Activated naive CD8-positive, alpha-beta T cell treated with anti-CD3 and anti-CD28 coated beads, Interleukin-2, amount 50 U/mL, for 24 hours (primary cell): ENCODE results near the gene HERC2.
"Not testable (repeated sequence)": the region's sequence is repeated elsewhere in the genome, so short reads cannot be mapped to it uniquely, and the experiment has no call there.

Source experiments
- ATAC-seq: fragments of 150-1000 bp; cut with Tn5 transposase; one replicate; pipeline ENCODE4 v1.10.0; 2021
- DNase-seq: peaks from one replicate; pipeline ENCODE4 v3.0.0; 2021
- H3K27ac Mint-ChIP-seq: one replicate; pipeline ENCODE4 v1.8.0; 2021; ENCODE audit warnings: mild to moderate bottlenecking, mixed read lengths
- H3K27me3 Mint-ChIP-seq: one replicate; pipeline ENCODE4 v1.8.0; 2021; ENCODE audit warnings: mixed read lengths
- H3K36me3 Mint-ChIP-seq: one replicate; pipeline ENCODE4 v1.8.0; 2021; ENCODE audit warnings: low read depth, mixed read lengths
- H3K4me1 Mint-ChIP-seq: one replicate; pipeline ENCODE4 v1.8.0; 2021; ENCODE audit warnings: mixed read lengths
- H3K4me3 Mint-ChIP-seq: one replicate; pipeline ENCODE4 v1.8.0; 2021; ENCODE audit warnings: mild to moderate bottlenecking, moderate library complexity, mixed read lengths
- H3K9me3 Mint-ChIP-seq: one replicate; pipeline ENCODE4 v1.8.0; 2021; ENCODE audit warnings: mixed read lengths

HERC2 gene

DNA sequence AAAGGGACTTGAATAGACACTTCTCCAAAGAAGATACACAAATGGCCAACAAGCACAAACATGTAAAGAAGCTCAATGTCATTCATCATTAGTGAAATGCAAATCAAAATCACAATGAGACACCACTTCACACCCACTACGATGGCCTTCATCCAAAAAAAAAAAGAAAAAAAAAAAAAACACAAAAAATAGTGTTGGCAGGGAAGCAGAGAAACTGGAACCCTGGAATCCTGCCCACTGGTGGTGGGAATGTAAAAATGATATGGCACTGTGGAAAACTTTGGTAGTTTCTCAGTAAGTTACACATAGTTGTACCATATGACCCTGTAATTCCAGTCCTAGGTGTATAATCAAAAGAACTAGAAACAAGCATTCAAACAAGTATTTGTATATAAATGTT lies 94.7 kb downstream of the HERC2 start:
- not testable (repeated sequence) for H3K4me1 Mint-ChIP-seq, DNase-seq, H3K27me3 Mint-ChIP-seq, ATAC-seq, H3K4me3 Mint-ChIP-seq, H3K27ac Mint-ChIP-seq, H3K9me3 Mint-ChIP-seq
- peaks cover 37% of the 10 kb centered on the region for H3K36me3 Mint-ChIP-seq

GRCh38 chr15:28222612-28223011 lies 99.4 kb downstream of the HERC2 start:
- H3K27me3 Mint-ChIP-seq, H3K9me3 Mint-ChIP-seq, ATAC-seq, DNase-seq, H3K4me1 Mint-ChIP-seq, H3K4me3 Mint-ChIP-seq, H3K27ac Mint-ChIP-seq: not testable (repeated sequence)
- peaks cover 35% of the 10 kb centered on the region for H3K36me3 Mint-ChIP-seq

DNA sequence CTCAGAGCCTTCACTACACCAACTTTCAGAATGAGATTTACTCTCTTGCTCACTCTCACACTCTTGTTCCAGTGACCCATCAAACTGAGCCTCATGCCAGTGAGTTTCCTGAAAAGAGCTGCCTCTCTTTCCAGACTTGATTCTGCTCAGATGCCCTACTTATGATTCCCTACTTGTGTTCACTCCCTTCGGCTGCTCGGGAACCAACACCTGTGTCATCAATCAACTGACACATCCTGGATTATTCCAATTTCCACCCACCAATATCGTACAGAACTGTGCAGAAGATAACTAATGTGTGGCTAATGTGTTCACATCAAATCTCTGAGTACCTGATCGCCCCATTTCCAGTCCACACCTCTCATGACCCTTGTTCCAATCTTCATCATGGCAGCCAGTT lies 100.3 kb downstream of the HERC2 start:
- not testable (repeated sequence) for ATAC-seq, H3K27ac Mint-ChIP-seq, H3K4me3 Mint-ChIP-seq, H3K4me1 Mint-ChIP-seq, DNase-seq, H3K27me3 Mint-ChIP-seq, H3K9me3 Mint-ChIP-seq
- peaks cover 31% of the 10 kb centered on the region for H3K36me3 Mint-ChIP-seq

GRCh38 chr15:28219116-28219515 lies 102.9 kb downstream of the HERC2 start:
- Mint-ChIP-seq H3K27ac (no peak overlapping the region), H3K27me3 (no peaks in the 10 kb centered on the region), H3K4me1 (no peaks in the 10 kb centered on the region), H3K9me3 (no peaks in the 10 kb centered on the region), H3K36me3 (peaks cover 14% of the 10 kb centered on the region), H3K4me3 (no peak overlapping the region)
- ATAC-seq = no peak
- DNase-seq = no peak

GRCh38 chr15:28216946-28217546 lies 104.9 kb downstream of the HERC2 start:
- H3K27me3 Mint-ChIP-seq, H3K9me3 Mint-ChIP-seq, H3K27ac Mint-ChIP-seq, DNase-seq, H3K4me3 Mint-ChIP-seq, H3K4me1 Mint-ChIP-seq, ATAC-seq: not testable (repeated sequence)
- peaks cover 17% of the 10 kb centered on the region for H3K36me3 Mint-ChIP-seq

DNA sequence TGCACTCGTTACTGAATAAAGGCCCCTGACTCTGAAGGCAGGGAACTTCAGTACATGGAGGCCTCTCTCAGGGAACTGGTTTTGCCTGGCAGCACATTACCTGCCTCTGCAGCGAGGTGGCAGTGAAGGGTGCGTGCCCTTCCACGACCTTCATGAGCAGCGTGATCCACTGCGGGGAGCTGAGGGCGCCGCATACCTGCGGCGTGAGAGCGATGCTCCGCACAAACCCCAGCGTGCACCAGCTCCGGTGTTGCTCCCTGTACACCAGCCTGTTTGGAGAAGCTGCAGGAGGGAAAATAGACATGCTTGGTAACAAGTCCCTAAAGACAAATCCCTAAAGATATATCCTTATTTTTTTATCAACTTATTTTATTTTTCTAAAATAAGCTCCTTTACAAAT lies 106.5 kb downstream of the HERC2 start:
- H3K36me3 Mint-ChIP-seq = peaks cover 13% of the 10 kb centered on the region
- not testable (repeated sequence) for DNase-seq, H3K4me1 Mint-ChIP-seq, ATAC-seq, H3K9me3 Mint-ChIP-seq, H3K4me3 Mint-ChIP-seq, H3K27ac Mint-ChIP-seq, H3K27me3 Mint-ChIP-seq

GRCh38 chr15:28214006-28214790 lies 107.8 kb downstream of the HERC2 start:
- H3K4me1 Mint-ChIP-seq, H3K9me3 Mint-ChIP-seq, ATAC-seq, H3K27me3 Mint-ChIP-seq, H3K4me3 Mint-ChIP-seq, DNase-seq, H3K27ac Mint-ChIP-seq: not testable (repeated sequence)
- peaks cover 12% of the 10 kb centered on the region for H3K36me3 Mint-ChIP-seq

GRCh38 chr15:28213393-28213792 lies 108.6 kb downstream of the HERC2 start:
- not testable (repeated sequence) for H3K9me3 Mint-ChIP-seq

GRCh38 chr15:28208583-28208982 lies 113.4 kb downstream of the HERC2 start:
- H3K4me3 Mint-ChIP-seq = no peak overlapping the region
- DNase-seq (no peak), ATAC-seq (no peak)
- H3K27me3 Mint-ChIP-seq = no peaks in the 10 kb centered on the region
- H3K4me1 Mint-ChIP-seq = no peaks in the 10 kb centered on the region
- H3K36me3 Mint-ChIP-seq = peaks cover 6% of the 10 kb centered on the region
- H3K27ac Mint-ChIP-seq = no peak overlapping the region
- H3K9me3 Mint-ChIP-seq = no peaks in the 10 kb centered on the region

More at GRCh38 chr15:28213393-28213792, 108.6 kb downstream of the HERC2 start:
- H3K27me3 Mint-ChIP-seq, H3K4me3 Mint-ChIP-seq, H3K36me3 Mint-ChIP-seq, H3K4me1 Mint-ChIP-seq, H3K27ac Mint-ChIP-seq, ATAC-seq, DNase-seq: not testable (repeated sequence)

- H3K4me3 Mint-ChIP-seq, H3K27me3 Mint-ChIP-seq, H3K9me3 Mint-ChIP-seq, H3K27ac Mint-ChIP-seq, DNase-seq, H3K4me1 Mint-ChIP-seq: not testable (repeated sequence)
- peaks cover 11% of the 10 kb centered on the region for H3K36me3 Mint-ChIP-seq
- peak; percentile 43 for ATAC-seq
These were observed 116.3 kb downstream of the HERC2 start for GRCh38 chr15:28205640-28206039.

DNA sequence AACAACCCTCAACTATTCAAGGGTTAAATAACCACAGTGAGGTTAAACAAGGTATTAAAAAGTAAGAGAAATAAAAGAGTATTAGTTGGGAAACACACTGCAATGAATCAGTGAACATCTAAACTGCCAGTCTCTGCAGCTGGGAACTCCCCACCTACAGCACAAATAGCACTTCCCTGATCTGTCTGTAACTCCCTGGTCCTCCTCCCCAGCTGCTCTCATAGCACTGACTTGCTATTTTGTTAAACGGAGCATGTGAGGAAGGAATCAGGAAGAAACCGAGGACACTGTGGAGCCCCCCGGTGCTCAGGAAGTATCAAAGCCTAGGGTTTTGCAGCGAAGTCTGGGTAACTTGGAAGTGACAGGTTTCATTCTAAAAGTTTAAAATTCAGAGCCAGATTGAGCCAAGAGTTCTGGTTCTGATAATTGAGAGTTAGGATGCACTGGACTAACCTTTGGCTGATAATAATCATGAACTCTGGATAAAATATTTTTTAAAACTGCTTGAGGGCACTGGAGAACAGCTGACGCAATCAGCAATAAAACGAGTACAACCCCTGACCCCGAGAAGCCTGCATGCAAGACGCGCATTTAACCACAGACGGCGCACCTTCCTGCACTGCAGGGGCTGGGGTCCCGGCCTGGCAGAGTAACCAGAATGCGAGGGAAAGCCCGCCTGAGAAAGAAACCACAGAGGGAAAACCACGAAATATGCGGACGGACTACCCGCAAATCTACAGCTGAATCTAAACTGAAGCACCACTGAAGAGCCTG lies 118.7 kb downstream of the HERC2 start:
- H3K9me3 Mint-ChIP-seq, H3K4me3 Mint-ChIP-seq, H3K27ac Mint-ChIP-seq, DNase-seq, H3K4me1 Mint-ChIP-seq, ATAC-seq, H3K27me3 Mint-ChIP-seq: not testable (repeated sequence)
- peaks cover 14% of the 10 kb centered on the region for H3K36me3 Mint-ChIP-seq

DNA sequence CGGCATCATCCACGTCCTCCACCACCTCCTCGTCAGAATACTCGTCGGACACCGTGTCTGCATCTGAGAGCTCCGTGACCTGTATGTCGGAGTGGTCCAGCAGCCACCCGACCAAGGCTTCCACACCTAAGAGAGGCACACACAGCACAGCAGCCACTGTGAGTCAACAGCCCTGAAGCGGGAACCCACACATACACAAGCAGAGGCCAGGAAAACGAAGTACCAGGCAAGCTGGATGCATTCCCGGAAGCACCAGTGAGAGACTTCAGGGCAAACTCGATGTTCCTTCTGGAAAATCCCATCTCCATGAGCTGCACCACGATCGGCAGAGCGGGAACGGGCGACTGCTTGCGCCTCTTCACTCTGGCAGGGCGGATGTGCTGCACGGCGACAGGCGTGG lies 119.9 kb downstream of the HERC2 start:
- H3K9me3 Mint-ChIP-seq, ATAC-seq, H3K27ac Mint-ChIP-seq, DNase-seq, H3K4me3 Mint-ChIP-seq, H3K27me3 Mint-ChIP-seq, H3K4me1 Mint-ChIP-seq: not testable (repeated sequence)
- peaks cover 17% of the 10 kb centered on the region for H3K36me3 Mint-ChIP-seq

DNA sequence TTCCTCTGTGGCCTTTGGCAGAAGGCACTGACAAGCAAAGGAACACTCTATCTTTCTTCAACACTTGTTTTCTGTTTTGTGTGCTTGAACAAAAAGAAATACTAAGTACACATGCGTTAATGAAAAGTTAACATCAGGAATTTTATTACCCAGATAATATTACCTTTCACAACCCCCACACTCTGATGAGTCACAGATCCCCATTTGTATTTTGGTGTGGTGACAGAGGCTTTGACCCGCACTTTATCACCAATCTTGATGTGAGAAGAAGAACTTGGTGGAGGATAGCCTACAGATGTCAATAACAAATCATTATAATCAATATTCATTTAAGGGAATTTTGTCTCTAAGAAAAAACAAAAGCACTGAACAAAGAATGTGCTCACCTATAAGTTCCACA lies 123.8 kb downstream of the HERC2 start:
- not testable (repeated sequence) for H3K27me3 Mint-ChIP-seq, DNase-seq, H3K4me1 Mint-ChIP-seq, ATAC-seq, H3K9me3 Mint-ChIP-seq, H3K4me3 Mint-ChIP-seq, H3K27ac Mint-ChIP-seq
- peaks cover 27% of the 10 kb centered on the region for H3K36me3 Mint-ChIP-seq

- not testable (repeated sequence) for H3K9me3 Mint-ChIP-seq, H3K27ac Mint-ChIP-seq, H3K4me3 Mint-ChIP-seq, H3K27me3 Mint-ChIP-seq, DNase-seq, ATAC-seq, H3K4me1 Mint-ChIP-seq
- peaks cover 27% of the 10 kb centered on the region for H3K36me3 Mint-ChIP-seq
These were observed 124.3 kb downstream of the HERC2 start for GRCh38 chr15:28197694-28198093.

- not testable (repeated sequence) for H3K4me3 Mint-ChIP-seq, H3K27ac Mint-ChIP-seq, H3K4me1 Mint-ChIP-seq, DNase-seq, H3K9me3 Mint-ChIP-seq, ATAC-seq, H3K27me3 Mint-ChIP-seq
- H3K36me3 Mint-ChIP-seq = peaks cover 27% of the 10 kb centered on the region
These were observed 125.4 kb downstream of the HERC2 start for GRCh38 chr15:28196581-28196980.
